BLaER1 (cell line): ENCODE results near the gene CRB2.
A peak's percentile ranks its signal among the peaks of the same experiment; 100 is the strongest.

ENCODE experiments used
- H3K27ac ChIP-seq: shearing (Covaris generic); formaldehyde crosslinking; 2 replicates; pipeline ENCODE4 v1.8.1; 2022
- H3K27me3 ChIP-seq: shearing (Covaris generic); formaldehyde crosslinking; 2 replicates; pipeline ENCODE4 v1.8.1; 2022
- H3K36me3 ChIP-seq: shearing (Covaris generic); formaldehyde crosslinking; 2 replicates; pipeline ENCODE4 v1.8.1; 2022
- H3K4me1 ChIP-seq: shearing (Covaris generic); formaldehyde crosslinking; 2 replicates; pipeline ENCODE4 v1.8.1; 2022
- H3K4me2 ChIP-seq: shearing (Covaris generic); formaldehyde crosslinking; 2 replicates; pipeline ENCODE4 v1.8.1; 2022
- H3K4me3 ChIP-seq: shearing (Covaris generic); formaldehyde crosslinking; 2 replicates; pipeline ENCODE4 v1.8.1; 2022
- H3K9ac ChIP-seq: shearing (Covaris generic); formaldehyde crosslinking; 2 replicates; pipeline ENCODE4 v1.8.1; 2022
- H3K9me3 ChIP-seq: shearing (Covaris generic); formaldehyde crosslinking; 2 replicates; pipeline ENCODE4 v1.8.1; 2022
- H4K20me1 ChIP-seq: shearing (Covaris generic); formaldehyde crosslinking; 2 replicates; pipeline ENCODE4 v1.8.1; 2022
- Cebpa-rat ChIP-seq: shearing (Covaris generic); IDR thresholded peaks from 2 replicates; pipeline ENCODE4 v1.8.1; 2022

The CRB2 gene

GRCh38 chr9:123389070-123389469 is 33.1 kb downstream of the CRB2 start:
- no peak for TF ChIP-seq Cebpa-rat
- peak overlapping the region; percentile 45 for H3K4me2 ChIP-seq

DNA sequence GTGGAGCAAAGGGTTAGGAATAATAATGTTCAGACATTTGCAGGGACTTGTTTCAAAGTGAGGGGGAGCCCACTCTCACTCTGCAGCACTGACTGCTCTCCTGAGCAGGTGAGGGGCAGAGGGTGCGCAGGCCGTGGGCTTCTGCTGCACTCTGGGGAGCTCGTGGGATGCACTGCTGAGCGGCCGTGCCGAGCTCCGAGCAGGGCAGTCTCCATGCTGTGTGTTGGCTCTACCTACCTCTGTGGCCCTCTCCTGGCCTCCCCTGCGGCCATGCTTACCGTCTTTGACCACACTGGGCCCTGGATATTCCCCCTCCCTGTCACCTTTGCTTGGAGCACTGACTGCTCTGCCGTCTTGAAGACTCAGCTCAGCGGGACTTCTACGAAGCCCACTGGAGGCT is 33.7 kb downstream of the CRB2 start:
- TF ChIP-seq Cebpa-rat: no peak
- no peaks in the 10 kb centered on the region for H4K20me1 ChIP-seq
- H3K9me3 ChIP-seq: no peaks in the 10 kb centered on the region
- no peak overlapping the region for H3K27ac ChIP-seq
- no peak overlapping the region for H3K4me3 ChIP-seq
- H3K4me1 ChIP-seq: peaks cover 32% of the 10 kb centered on the region
- no peaks in the 10 kb centered on the region for H3K27me3 ChIP-seq
- H3K4me2 ChIP-seq: peak overlapping the region; percentile 45
- no peaks in the 10 kb centered on the region for H3K36me3 ChIP-seq
- H3K9ac ChIP-seq: 0 out of 2 replicates have a peak overlapping the region, but pooled peaks have one; percentile 34

More at GRCh38 chr9:123389070-123389469, 33.1 kb downstream of the CRB2 start:
- Histone ChIP-seq H3K4me1 (peaks cover 26% of the 10 kb centered on the region), H3K27me3 (no peaks in the 10 kb centered on the region), H3K4me3 (no peak overlapping the region), H3K36me3 (no peaks in the 10 kb centered on the region; the same call in 1 of the 2 replicates), H3K9ac (peak overlapping the region; percentile 53), H3K9me3 (no peaks in the 10 kb centered on the region), H4K20me1 (no peaks in the 10 kb centered on the region), H3K27ac (no peak overlapping the region; the same call in 1 of the 2 replicates)

DNA sequence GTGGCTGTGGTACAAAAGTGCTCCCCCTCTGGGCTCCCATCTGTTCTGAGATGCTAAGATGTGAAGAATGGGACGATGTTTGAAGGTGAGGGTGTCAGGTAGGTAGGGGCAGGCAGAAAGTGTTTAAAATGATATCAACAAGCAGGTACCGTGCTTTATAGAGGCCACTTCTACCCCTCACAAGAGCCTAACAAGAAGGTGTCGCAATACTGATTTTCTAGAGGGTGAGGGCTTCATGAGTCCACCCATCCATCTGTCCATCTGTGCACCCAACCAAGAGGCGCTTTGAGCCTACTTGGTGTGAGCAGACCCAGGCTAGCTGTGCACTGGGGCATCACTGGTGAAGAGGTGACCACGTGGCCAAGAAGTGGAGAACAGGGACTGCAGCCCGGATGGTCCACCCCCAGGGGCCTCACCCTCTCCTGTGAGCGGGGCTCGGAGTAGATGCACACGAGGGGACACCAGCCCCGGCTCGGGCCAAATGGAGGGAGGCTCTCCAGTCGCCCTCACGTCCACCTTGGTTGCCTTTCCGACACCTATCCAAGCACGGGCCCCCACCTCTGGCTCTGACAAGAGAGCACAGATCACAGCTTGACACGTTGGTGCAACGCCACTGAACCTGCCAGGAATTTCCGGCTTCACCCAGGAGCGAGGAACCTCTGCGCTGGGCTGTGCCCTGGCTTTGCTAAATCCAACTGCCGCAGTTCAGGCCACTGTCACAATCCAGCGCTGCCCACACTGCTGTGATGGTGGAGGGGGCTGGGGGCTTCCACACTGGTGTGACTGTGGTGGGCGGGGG is 34.5 kb downstream of the CRB2 start:
- H3K9ac ChIP-seq: 0 out of 2 replicates have a peak overlapping the region, but pooled peaks have one; percentile 34
- no peaks in the 10 kb centered on the region for H4K20me1 ChIP-seq
- peaks cover 40% of the 10 kb centered on the region for H3K4me1 ChIP-seq
- H3K4me2 ChIP-seq: no peak overlapping the region
- H3K36me3 ChIP-seq: no peaks in the 10 kb centered on the region
- no peaks in the 10 kb centered on the region for H3K27me3 ChIP-seq
- no peak overlapping the region for H3K4me3 ChIP-seq
- no peak overlapping the region for H3K27ac ChIP-seq
- no peaks in the 10 kb centered on the region for H3K9me3 ChIP-seq
- TF ChIP-seq Cebpa-rat: peak; percentile 75

DNA sequence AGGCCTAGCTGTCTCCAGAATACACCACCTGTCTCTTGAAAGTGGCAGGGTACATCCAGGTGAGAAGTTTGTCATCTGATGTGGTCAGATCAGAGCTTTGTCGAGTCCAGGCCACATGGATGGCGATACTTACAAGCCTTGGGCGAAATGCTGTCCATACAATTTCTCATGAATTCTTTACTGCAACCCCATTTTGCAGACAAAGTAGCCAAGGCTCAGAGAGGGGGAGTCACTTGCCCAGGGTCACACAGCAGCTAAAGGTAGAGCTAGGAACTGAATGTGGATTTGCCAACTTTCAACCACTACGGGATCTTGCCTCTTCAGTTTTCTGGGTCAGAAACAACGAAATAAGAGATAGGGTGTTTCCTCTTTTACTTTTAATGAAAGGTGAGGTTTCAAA is 35.2 kb downstream of the CRB2 start:
- no peaks in the 10 kb centered on the region for H4K20me1 ChIP-seq
- H3K27me3 ChIP-seq: no peaks in the 10 kb centered on the region
- H3K4me1 ChIP-seq: peaks cover 47% of the 10 kb centered on the region
- no peak for TF ChIP-seq Cebpa-rat
- H3K4me3 ChIP-seq: no peak overlapping the region
- no peak overlapping the region for H3K27ac ChIP-seq
- H3K9ac ChIP-seq: no peak overlapping the region
- H3K4me2 ChIP-seq: no peak overlapping the region
- H3K36me3 ChIP-seq: no peaks in the 10 kb centered on the region
- H3K9me3 ChIP-seq: no peaks in the 10 kb centered on the region

GRCh38 chr9:123391946-123392345 is 35.9 kb downstream of the CRB2 start:
- Histone ChIP-seq H3K9me3 (no peaks in the 10 kb centered on the region), H3K27me3 (no peaks in the 10 kb centered on the region), H4K20me1 (no peaks in the 10 kb centered on the region), H3K9ac (no peak overlapping the region), H3K4me1 (peaks cover 49% of the 10 kb centered on the region), H3K36me3 (no peaks in the 10 kb centered on the region), H3K4me2 (no peak overlapping the region), H3K4me3 (no peak overlapping the region), H3K27ac (no peak overlapping the region)
- no peak for TF ChIP-seq Cebpa-rat

- H3K9me3 ChIP-seq: no peaks in the 10 kb centered on the region
- H3K9ac ChIP-seq: no peak overlapping the region
- TF ChIP-seq Cebpa-rat: no peak
- H3K4me3 ChIP-seq: no peak overlapping the region
- H3K4me2 ChIP-seq: no peak overlapping the region
- no peaks in the 10 kb centered on the region for H3K36me3 ChIP-seq
- no peak overlapping the region for H3K27ac ChIP-seq
- no peaks in the 10 kb centered on the region for H3K27me3 ChIP-seq
- no peaks in the 10 kb centered on the region for H4K20me1 ChIP-seq
- peaks cover 46% of the 10 kb centered on the region for H3K4me1 ChIP-seq
These were observed 36.8 kb downstream of the CRB2 start for GRCh38 chr9:123392802-123393201.

GRCh38 chr9:123394291-123395235 is 38.6 kb downstream of the CRB2 start:
- H3K4me3 ChIP-seq: no peak overlapping the region
- no peak for TF ChIP-seq Cebpa-rat
- H3K27me3 ChIP-seq: no peaks in the 10 kb centered on the region
- no peaks in the 10 kb centered on the region for H4K20me1 ChIP-seq
- peak overlapping the region; percentile 67 for H3K4me2 ChIP-seq
- peak overlapping the region; percentile 49; the same call in 1 of the 2 replicates for H3K27ac ChIP-seq
- H3K4me1 ChIP-seq: peaks cover 28% of the 10 kb centered on the region
- no peaks in the 10 kb centered on the region for H3K9me3 ChIP-seq
- no peaks in the 10 kb centered on the region for H3K36me3 ChIP-seq
- peak overlapping the region; percentile 22 for H3K9ac ChIP-seq

DNA sequence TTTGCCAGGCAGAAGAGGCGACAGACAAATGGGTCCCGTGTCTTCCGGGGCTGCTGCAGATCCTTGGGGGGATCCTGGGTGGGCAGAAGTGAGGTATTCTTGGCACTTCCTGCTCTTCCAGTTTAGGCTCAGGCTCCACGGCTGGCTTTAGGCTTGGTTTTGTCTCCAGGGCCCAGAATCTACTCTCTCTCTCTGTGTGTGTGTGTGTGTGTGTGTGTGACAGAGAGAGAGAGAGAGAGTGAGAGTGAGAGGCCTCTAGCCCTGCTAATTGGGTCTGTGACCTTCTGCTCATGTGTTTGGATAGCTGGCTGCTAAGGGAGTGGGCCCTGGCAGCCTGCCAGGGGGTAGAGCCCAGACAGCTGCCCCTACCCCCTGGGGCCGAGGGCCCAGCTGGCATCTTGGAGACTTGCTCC is 39.3 kb downstream of the CRB2 start:
- no peak for TF ChIP-seq Cebpa-rat
- Histone ChIP-seq H3K27me3 (no peaks in the 10 kb centered on the region), H3K36me3 (peaks cover 4% of the 10 kb centered on the region; the same call in 1 of the 2 replicates), H3K27ac (peak overlapping the region; percentile 49; the same call in 1 of the 2 replicates), H4K20me1 (no peaks in the 10 kb centered on the region), H3K9me3 (no peaks in the 10 kb centered on the region), H3K9ac (peak overlapping the region; percentile 22; the same call in 1 of the 2 replicates), H3K4me1 (peaks cover 25% of the 10 kb centered on the region), H3K4me2 (peak overlapping the region; percentile 67), H3K4me3 (no peak overlapping the region)

DNA sequence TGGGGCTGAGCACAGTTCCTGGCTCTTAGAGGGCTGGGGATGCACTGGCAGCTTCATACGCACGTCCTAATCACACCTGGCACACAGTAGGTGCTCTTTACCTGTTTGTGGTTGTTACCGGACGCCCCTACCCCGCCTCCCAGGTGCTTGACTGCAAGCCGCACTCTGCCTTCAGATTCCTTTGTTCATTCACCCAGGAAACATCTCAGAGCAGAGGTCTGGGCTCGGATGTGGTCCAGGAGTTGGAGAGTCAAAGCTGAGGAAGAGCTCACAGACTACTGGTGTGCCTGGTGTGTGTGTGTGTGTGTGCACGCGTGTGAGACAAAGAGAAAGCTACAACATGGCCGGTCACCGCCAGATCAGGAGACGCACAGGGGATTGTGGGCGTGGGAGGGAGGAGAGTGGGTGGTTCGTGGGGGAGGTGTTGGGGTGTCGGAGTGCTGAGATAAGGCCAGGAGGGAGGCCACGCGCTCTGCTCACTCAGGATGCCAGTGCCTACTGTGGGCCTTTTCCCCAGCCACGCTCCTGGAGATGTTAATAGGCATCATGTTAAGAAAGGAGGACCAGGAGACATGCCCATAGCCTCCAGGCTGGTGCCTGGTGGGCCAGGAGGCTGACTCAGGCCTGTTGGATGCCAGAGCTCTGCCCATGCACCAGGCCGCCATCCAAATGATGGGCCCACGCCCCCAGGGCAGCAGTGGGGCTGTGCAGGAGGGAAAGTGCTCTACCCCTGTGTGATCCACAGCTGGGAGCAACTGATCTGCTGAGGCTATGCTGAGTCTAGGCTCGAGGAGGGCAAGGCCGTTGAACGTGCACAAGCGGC is 39.9 kb downstream of the CRB2 start:
- Histone ChIP-seq H4K20me1 (no peaks in the 10 kb centered on the region), H3K9ac (no peak overlapping the region), H3K4me3 (no peak overlapping the region), H3K27ac (peak overlapping the region; percentile 49; the same call in 1 of the 2 replicates), H3K4me1 (peaks cover 25% of the 10 kb centered on the region), H3K27me3 (no peaks in the 10 kb centered on the region), H3K4me2 (peak overlapping the region; percentile 67), H3K9me3 (no peaks in the 10 kb centered on the region), H3K36me3 (peaks cover 11% of the 10 kb centered on the region; the same call in 1 of the 2 replicates)
- no peak for TF ChIP-seq Cebpa-rat
